Stomach (tissue), 9 donors: ENCODE data around the gene DEDD2. TPM values are rescaled to one million over a fixed set of nuclear protein-coding genes. Genes with fewer than 3 reads are reported as not detected.

ENCODE experiments used
- DNase-seq, 2 donors: peaks; one replicate each; pipeline versions ENCODE4 v3.0.0 to v3.0.0-alpha.2; 2013 to 2019
- H3K27ac ChIP-seq, 5 donors: fragments of 200-600 bp in 4 of 5; sonication (generic) in 4 of 5; one replicate each; pipeline ENCODE4 v1.5.1; 2013 to 2019; ENCODE audit warnings: mild to moderate bottlenecking in 1 of 5, moderate library complexity in 1 of 5
- H3K27me3 ChIP-seq, 3 donors: fragments of 200-600 bp; sonication (generic); one replicate each; pipeline ENCODE4 v1.5.1; 2017 to 2019; ENCODE audit warnings: mixed run types in 1 of 3
- H3K36me3 ChIP-seq, 4 donors: fragments of 200-600 bp; sonication (generic); 1 replicate in 3 of 4; 2 replicates in 1 of 4; pipeline ENCODE4 v1.5.1; 2016 to 2019
- H3K4me1 ChIP-seq, 4 donors: fragments of 200-600 bp; sonication (generic); one replicate each; pipeline ENCODE4 v1.5.1; 2016 to 2019
- H3K4me3 ChIP-seq, 4 donors: fragments of 200-600 bp; sonication (generic) in 3 of 4; one replicate each; pipeline ENCODE4 v1.5.1; 2016 to 2019; ENCODE audit warnings: mild to moderate bottlenecking in 1 of 4
- H3K9me3 ChIP-seq, 4 donors: fragments of 200-600 bp; sonication (generic); one replicate each; pipeline ENCODE4 v1.5.1; 2016 to 2019
- CTCF ChIP-seq, 7 experiments: fragments of 450-650 bp in 4 of 7; fragments of 200-600 bp in 3 of 7; sonication (generic) in 3 of 7; IDR thresholded peaks; one replicate each; pipeline ENCODE4 v1.5.1; 2016 to 2019; ENCODE audit warnings: antibody characterized with exemption in 7 of 7, control low read depth in 2 of 7, mild to moderate bottlenecking in 1 of 7
- EP300 ChIP-seq: sonication (generic); formaldehyde crosslinking; IDR thresholded peaks from one replicate; pipeline ENCODE4 v1.6.1; 2017; ENCODE audit warnings: antibody characterized with exemption
- POLR2A ChIP-seq, 4 donors: fragments of 450-650 bp; IDR thresholded peaks; one replicate each; pipeline ENCODE4 v1.6.1; 2016; ENCODE audit warnings: antibody characterized with exemption in 4 of 4, control low read depth in 2 of 4, mild to moderate bottlenecking in 1 of 4, moderate library complexity in 1 of 4
- POLR2AphosphoS5 ChIP-seq, 3 donors: sonication (generic); formaldehyde crosslinking; IDR thresholded peaks; one replicate each; pipeline ENCODE4 v1.6.1; 2016; ENCODE audit warnings: antibody characterized with exemption in 3 of 3
- WGBS, 5 donors: extraction: QIAGEN DNeasy Blood & Tissue Kit in 3 of 5; methylation state at CpG; one replicate each; pipeline versions ENCODE4 v1.1.5 to v1.1.7; 2013 to 2018; 5-methylcytosine and 5-hydroxymethylcytosine counted together
- intact Hi-C: fragments of 100-400 bp; cut with DNase I; formaldehyde crosslinking; loops from one replicate; pipeline ENCODE4 v1.15.1; 2023; ENCODE audit warnings: low total_unique reads
- polyA plus RNA-seq, 3 donors: library from polyadenylated mRNA; stranded (reverse); fragments of 200-250 nt; gene quantifications; one replicate each; pipeline ENCODE4 v1.2.3, GENCODE V29; 2013
- total RNA-seq, 5 donors: library from RNA; depleted of rRNA; stranded (reverse); fragments of >200 nt; gene quantifications; one replicate each; pipeline versions ENCODE4 v1.1.0 to v1.2.3, GENCODE V29; 2014 to 2016
- donor health status: healthy with polysubstance abuse.
- donor health status: Bipolar disorder and iron deficiency.
- donor health status: healthy.

Gene DEDD2
- total and polyA plus RNA-seq, 8 donors, result 16.7 to 195 (median 29.0) TPM

GRCh38 chr19:42255766-42256745 is 38.6 kb upstream of the DEDD2 start:
- peak overlapping the region; percentile 99 to 100 (median 99) for H3K27ac ChIP-seq
- intact Hi-C loops, result no loop called here
- H3K36me3 ChIP-seq, result no peaks in the 10 kb centered on the region
- H3K9me3 ChIP-seq, result no peaks in the 10 kb centered on the region
- WGBS, 5 donors, result 7 to 11% (median 9%) methylated on average over 36 to 38 of the region's 38 CpGs
- H3K4me1 ChIP-seq, result peaks cover 20 to 45% (median 37%) of the 10 kb centered on the region in 4 donors
- H3K4me3 ChIP-seq, result peak overlapping the region; percentile 91 to 97 (median 92)
- TF ChIP-seq CTCF (IDR thresholded peaks at IDR 0.05) (no peak), POLR2AphosphoS5 (IDR thresholded peaks at IDR 0.05) (peak in 1 of 3 donors; percentile 15)
- DNase-seq, result peak in 1 of 2 donors; percentile 84
- H3K27me3 ChIP-seq, result no peaks in the 10 kb centered on the region

DNA sequence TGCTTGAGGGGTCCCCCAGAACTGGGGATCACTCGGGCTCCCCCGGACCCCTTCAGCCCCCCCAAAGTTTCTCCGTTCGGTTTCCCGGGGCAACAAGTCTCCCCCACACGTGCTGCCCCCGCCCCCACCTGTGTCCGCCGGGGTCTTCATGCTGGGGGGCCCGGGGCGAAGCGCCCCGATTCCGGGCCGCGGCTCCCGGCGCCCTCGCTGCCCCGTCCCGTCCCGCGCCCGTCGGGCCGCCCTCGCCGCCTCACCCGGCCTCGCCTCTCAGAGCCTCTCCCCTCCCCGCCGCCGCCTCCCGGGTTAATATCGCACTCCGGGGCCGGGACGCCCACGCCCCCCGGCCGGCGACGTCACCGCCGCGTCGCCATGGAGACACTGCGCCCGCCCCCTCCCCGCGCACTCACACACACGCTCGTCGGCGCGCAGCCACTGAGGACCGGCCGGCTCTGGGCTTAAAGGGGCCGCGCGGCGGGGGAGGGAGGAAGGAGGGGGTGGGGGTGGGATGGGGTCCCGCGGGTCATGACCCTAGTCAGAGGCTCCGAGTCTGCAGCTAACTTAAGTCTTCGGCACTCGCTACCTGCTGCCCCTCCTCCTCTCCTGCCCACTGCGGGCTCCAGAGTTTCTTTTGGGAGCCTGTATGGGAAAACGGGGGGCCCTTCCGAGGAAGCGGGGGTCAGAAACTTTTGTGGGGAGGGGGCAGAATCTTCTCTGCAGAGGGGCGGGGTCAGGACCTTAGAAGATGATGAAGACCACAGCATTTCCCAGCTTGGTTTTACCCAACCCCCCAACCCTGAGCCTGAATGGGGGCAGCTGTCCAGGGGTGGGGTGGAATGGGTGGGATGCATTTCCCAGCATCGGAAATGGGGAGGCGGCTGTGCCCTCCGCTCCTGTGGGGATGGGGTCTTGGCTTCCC is 37.6 kb upstream of the DEDD2 start, which contains the start of gene ERF:
ERF (minus strand) TSS at position 279 of the 916 bp plus-strand sequence; CDS start at position 150, 129 bp downstream.
- no peaks in the 10 kb centered on the region for H3K27me3 ChIP-seq
- DNase-seq, result peak; percentile 96 to 98
- intact Hi-C loops, result no loop called here
- peak within 1 kb of the TSS; percentile 91 to 97 (median 92) for H3K4me3 ChIP-seq
- 0 to 5% (median 1%) methylated on average over 11 to 75 of the region's 75 CpGs for WGBS, 5 donors
- peak within 1 kb of the TSS; percentile 99 to 100 (median 99) for H3K27ac ChIP-seq
- H3K4me1 ChIP-seq, result peaks cover 30 to 55% (median 46%) of the 10 kb centered on the region in 4 donors
- peaks cover 0 to 3% (median 2%) of the 10 kb centered on the region in 4 donors for H3K36me3 ChIP-seq
- TF ChIP-seq POLR2A (IDR thresholded peaks at IDR 0.05) (peak in 1 of 4 donors; percentile 64), POLR2AphosphoS5 (IDR thresholded peaks at IDR 0.05) (peak; percentile 98 to 99 (median 99)), EP300 (no peak)
- no peaks in the 10 kb centered on the region for H3K9me3 ChIP-seq

- H3K36me3 ChIP-seq, result peaks cover 7 to 11% (median 10%) of the 10 kb centered on the region in 4 donors
- peak overlapping the region; percentile 99 to 100 (median 99) for H3K27ac ChIP-seq
- no peak for TF ChIP-seq CTCF (IDR thresholded peaks at IDR 0.05)
- peak in 2 of 3 donors; percentile 42 to 47 for TF ChIP-seq POLR2AphosphoS5 (IDR thresholded peaks at IDR 0.05)
- 0 to 1% (median 0%) methylated on average over 23 to 70 of the region's 70 CpGs for WGBS, 5 donors
- peaks cover 34 to 57% (median 53%) of the 10 kb centered on the region in 4 donors for H3K4me1 ChIP-seq
- intact Hi-C loops, result no loop called here
- H3K4me3 ChIP-seq, result peak overlapping the region; percentile 91 to 97 (median 92)
- no peaks in the 10 kb centered on the region for H3K27me3 ChIP-seq
- H3K9me3 ChIP-seq, result no peaks in the 10 kb centered on the region
- peak; percentile 79 to 94 for DNase-seq
Observed at GRCh38 chr19:42254089-42254849, 36.8 kb upstream of the DEDD2 start.
